K562 (cell line): Measurements from ENCODE around the gene ACAP2. TPM values are rescaled to one million over a fixed set of nuclear protein-coding genes. Genes with fewer than 3 reads are reported as not detected.

Experiments used
- ATAC-seq: fragments of 200-7000 bp; cut with Tn5 transposase; 3 replicates; pipeline ENCODE4 v1.9.1; 2020; ENCODE audit warnings: moderate library complexity
- BruUV-seq: library from RNA; stranded (reverse); fragments of 400-500 nt; replicated peaks from 2 replicates; lab custom pipeline; 2021; lab: Mats Ljungman, UMichigan
- CTCF ChIA-PET: fragments of 300-600 bp; formaldehyde crosslinking; extraction: SDS; loops from one replicate; lab custom pipeline; 2021; ENCODE audit warnings: low intra/inter-chr PET ratio; lab: Yijun Ruan, JAX
- POLR2A ChIA-PET: fragments of 300-600, 350-650 bp; sonication (Branson Sonifier 250); formaldehyde crosslinking; extraction: SDS; loops from one replicate; lab custom pipeline; 2021; ENCODE audit warnings: antibody characterized with exemption, inconsistent platforms; lab: Yijun Ruan, JAX
- DNase-seq, 4 experiments: peaks; one replicate each; pipeline versions ENCODE4 v3.0.0 to v3.0.0-alpha.2; 2011 to 2018; ENCODE audit warnings: low spot score in 3 of 4, mixed read lengths in 3 of 4; ENCODE audit errors: extremely low read depth in 1 of 4
- FAIRE-seq: peaks from 2 replicates; lab custom pipeline; 2011; peaks lifted over from hg19 to GRCh38; lab: Jason Lieb, UNC
- H2AFZ ChIP-seq: 2 replicates; pipeline ENCODE4 v1.6.0; 2011; ENCODE audit warnings: low read depth, low read length, control low read depth, inconsistent platforms
- H3K27ac ChIP-seq: fragments of 200-600 bp; 3 replicates; pipeline ENCODE4 v1.8.0; 2011; ENCODE audit warnings: low read depth, mild to moderate bottlenecking, control low read depth, inconsistent platforms, low read length, moderate library complexity, mixed read lengths; ENCODE audit errors: extremely low read depth
- H3K27me3 ChIP-seq, 2 experiments: fragments of 300-600 bp in 1 of 2; 2 replicates in 1 of 2; 3 replicates in 1 of 2; pipeline versions ENCODE4 v1.6.0 to v1.8.0; 2011; ENCODE audit warnings: inconsistent platforms in 2 of 2, low read length in 2 of 2, mild to moderate bottlenecking in 1 of 2, mixed read lengths in 1 of 2, moderate library complexity in 1 of 2; ENCODE audit not compliant: control insufficient read depth in 2 of 2, insufficient read depth in 2 of 2
- H3K36me3 ChIP-seq: fragments of 300-600 bp; 3 replicates; pipeline ENCODE4 v1.8.0; 2011; ENCODE audit warnings: mild to moderate bottlenecking, low read length, inconsistent platforms; ENCODE audit not compliant: control insufficient read depth, insufficient read depth
- H3K4me1 ChIP-seq, 2 experiments: fragments of 200-600 bp in 1 of 2; replicated peaks in 1 of 2; 2 replicates in 1 of 2; 3 replicates in 1 of 2; pipeline versions ENCODE4 v1.5.1 to v1.8.0; 2011; ENCODE audit warnings: inconsistent platforms in 2 of 2, low read length in 2 of 2, mild to moderate bottlenecking in 1 of 2, mixed read lengths in 1 of 2, moderate library complexity in 1 of 2; ENCODE audit not compliant: control insufficient read depth in 2 of 2, insufficient read depth in 2 of 2
- H3K4me2 ChIP-seq: 2 replicates; pipeline ENCODE4 v1.6.1; 2011; ENCODE audit warnings: low read length, control low read depth, inconsistent platforms, mixed read lengths; ENCODE audit not compliant: insufficient read depth
- H3K4me3 ChIP-seq: fragments of 200-600 bp; sonication (generic), shearing (Covaris generic); 2 replicates; pipeline ENCODE4 v1.5.1; 2016; ENCODE audit warnings: control low read depth, inconsistent platforms
- H3K79me2 ChIP-seq: fragments of 200-600 bp; 3 replicates; pipeline ENCODE4 v1.8.0; 2011; ENCODE audit warnings: low read length, inconsistent platforms; ENCODE audit not compliant: control insufficient read depth, insufficient read depth
- H3K9ac ChIP-seq, 2 experiments: 2 replicates each; pipeline versions ENCODE4 v1.6.0 to v1.6.1; 2011; ENCODE audit warnings: low read depth in 2 of 2, low read length in 2 of 2, control low read depth in 1 of 2, inconsistent platforms in 1 of 2, mild to moderate bottlenecking in 1 of 2, mixed read lengths in 1 of 2; ENCODE audit not compliant: insufficient read depth in 1 of 2
- H3K9me1 ChIP-seq: one replicate; pipeline ENCODE4 v1.6.0; 2011; ENCODE audit warnings: inconsistent platforms, mild to moderate bottlenecking, low read length, moderate library complexity; ENCODE audit not compliant: control insufficient read depth, insufficient read depth
- H3K9me3 ChIP-seq: replicated peaks from 2 replicates; pipeline ENCODE4 v1.5.1; 2011; ENCODE audit warnings: low read depth, low read length, inconsistent platforms; ENCODE audit not compliant: control insufficient read depth, insufficient read depth
- H4K20me1 ChIP-seq: replicated peaks from 2 replicates; pipeline ENCODE4 v1.6.1; 2011; ENCODE audit warnings: low read length, inconsistent platforms, mixed read lengths; ENCODE audit not compliant: control insufficient read depth, insufficient read depth
- CBX3 ChIP-seq, 2 experiments: IDR thresholded peaks; 1 replicate in 1 of 2; 2 replicates in 1 of 2; pipeline ENCODE4 v1.6.1; 2012; ENCODE audit warnings: inconsistent platforms in 2 of 2, low read length in 2 of 2, borderline replicate concordance in 1 of 2, control low read depth in 1 of 2
- FUS ChIP-seq: fragments of 200-400 bp; formaldehyde crosslinking; optimal IDR thresholded peaks from 2 replicates; pipeline ENCODE3; 2017; ENCODE audit warnings: low read depth, low read length
- POLR2H ChIP-seq: IDR thresholded peaks from 2 replicates; pipeline ENCODE4 v1.6.1; 2016; ENCODE audit warnings: missing genetic modification characterization, low read depth, mild to moderate bottlenecking, control low read depth, missing compliant biosample characterization, moderate library complexity
- RBM15 ChIP-seq: fragments of 200-400 bp; formaldehyde crosslinking; IDR thresholded peaks from 2 replicates; pipeline ENCODE4 v1.6.1; 2018; ENCODE audit warnings: mild to moderate bottlenecking, low read length, moderate library complexity; ENCODE audit not compliant: insufficient read depth
- TAF7 ChIP-seq: fragments of 450-650 bp; IDR thresholded peaks from 2 replicates; pipeline ENCODE4 v1.6.1; 2016; ENCODE audit warnings: missing genetic modification characterization, missing compliant biosample characterization
- ZNF77 ChIP-seq: fragments of 250-450 bp; sonication (Bioruptor Pico); IDR thresholded peaks from 2 replicates; pipeline ENCODE4 v1.5.0; 2020
- WGBS: fragments of 100-300 bp; shearing (Covaris generic); methylation state at CpG from one replicate; pipeline ENCODE4 v1.1.6; 2016; ENCODE audit warnings: low coverage, mixed read lengths; ENCODE audit not compliant: insufficient coverage; ENCODE audit errors: missing lambda C conversion rate; 5-methylcytosine and 5-hydroxymethylcytosine counted together
- in situ Hi-C: fragments of 300-500 bp; cut with MboI; formaldehyde crosslinking; loops from 4 replicates; pipeline ENCODE4 v1.15.0; 2018; ENCODE audit warnings: inconsistent platforms, mixed read lengths
- intact Hi-C: fragments of 100-400 bp; cut with micrococcal nuclease; formaldehyde crosslinking; loops from 2 replicates; pipeline ENCODE4 v1.14.2; 2022
- polyA plus RNA-seq, 8 experiments: library from polyadenylated mRNA; depleted of rRNA in 4 of 8; stranded (reverse) in 5 of 8; unstranded in 3 of 8; fragments of >200 nt; fragmentation: Nextera tagmentation in 2 of 8; fragmentation: Illumina TruSeq in 1 of 8; extraction: Ambion mirVana in 2 of 8; extraction: Trizol in 1 of 8; gene quantifications; 2 replicates each; pipeline versions ENCODE4 v1.2.1 to v1.2.3, GENCODE V29; 2011 to 2014; ENCODE audit warnings: inconsistent platforms in 1 of 8, missing spikeins in 1 of 8
- total RNA-seq, 7 experiments: library from RNA; depleted of rRNA in 6 of 7; stranded (reverse); fragments of >200 nt in 6 of 7; fragmentation: Illumina TruSeq in 2 of 7; extraction: Trizol in 2 of 7; gene quantifications; 2 replicates each; pipeline versions ENCODE4 v1.2.1 to v1.2.3, GENCODE V29; 2011 to 2021; ENCODE audit warnings: low replicate concordance in 1 of 7
- TF ChIP-seq, protein P1 (sequence below), 2 experiments: fragments of 150-350 bp in 1 of 2; IDR thresholded peaks; 2 replicates each; pipeline ENCODE4 v1.6.1; 2012 to 2016; ENCODE audit warnings: low read depth in 2 of 2, low read length in 2 of 2, mild to moderate bottlenecking in 1 of 2, moderate library complexity in 1 of 2
- TF ChIP-seq, protein P2 (sequence below): fragments of 250-450 bp; sonication (Bioruptor Pico); IDR thresholded peaks from 2 replicates; pipeline ENCODE4 v1.4.0; 2020; ENCODE audit warnings: mild to moderate bottlenecking, moderate library complexity

ACAP2 gene
- total and polyA plus RNA-seq, 9 of the 15 experiments (the other 6 are each of a cell fraction or from before 2014, with no cell fraction given) = 10.6 to 52.7 (median 34.4) TPM

DNA sequence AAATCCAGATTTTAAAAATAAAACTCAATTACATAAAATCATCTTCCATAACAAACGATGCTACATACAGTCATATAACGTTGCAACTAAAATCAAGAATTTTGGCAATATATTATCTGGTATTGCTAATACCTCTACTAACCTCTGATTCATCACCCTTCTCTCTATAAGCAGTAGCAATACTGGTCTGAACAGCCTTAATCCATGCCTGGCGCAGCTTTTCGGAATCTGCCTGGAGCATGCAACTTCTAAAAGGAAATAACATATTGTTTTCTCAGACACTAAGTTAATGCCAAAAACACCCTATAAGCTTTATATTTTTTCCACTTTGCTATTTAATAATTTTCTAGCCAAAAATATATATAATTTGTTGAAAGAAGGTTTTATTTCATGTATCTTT lies 136.5 kb downstream of the ACAP2 start:
- ATAC-seq (no peak), FAIRE-seq (no peak), DNase-seq (no peak)
- intact Hi-C loops (loop anchor here (5.0 kb wide), 1 partner anchor 76 kb away; no protein-coding TSS in a partner anchor), in situ Hi-C loops (no loop called here)
- no peak overlapping the region for H3K4me2 ChIP-seq
- no peaks in the 10 kb centered on the region for H4K20me1 ChIP-seq
- ChIA-PET POLR2A (no interaction called here), CTCF (interaction anchor here (0.6 kb wide), 1 partner anchor 36 kb away, joined by 3 read pairs; no protein-coding TSS in a partner anchor)
- H3K9me3 ChIP-seq = no peaks in the 10 kb centered on the region
- no peak overlapping the region for H3K4me3 ChIP-seq
- peaks cover 24% of the 10 kb centered on the region; the same call in 2 of the 3 replicates for H3K36me3 ChIP-seq
- TF ChIP-seq, protein P1, sequence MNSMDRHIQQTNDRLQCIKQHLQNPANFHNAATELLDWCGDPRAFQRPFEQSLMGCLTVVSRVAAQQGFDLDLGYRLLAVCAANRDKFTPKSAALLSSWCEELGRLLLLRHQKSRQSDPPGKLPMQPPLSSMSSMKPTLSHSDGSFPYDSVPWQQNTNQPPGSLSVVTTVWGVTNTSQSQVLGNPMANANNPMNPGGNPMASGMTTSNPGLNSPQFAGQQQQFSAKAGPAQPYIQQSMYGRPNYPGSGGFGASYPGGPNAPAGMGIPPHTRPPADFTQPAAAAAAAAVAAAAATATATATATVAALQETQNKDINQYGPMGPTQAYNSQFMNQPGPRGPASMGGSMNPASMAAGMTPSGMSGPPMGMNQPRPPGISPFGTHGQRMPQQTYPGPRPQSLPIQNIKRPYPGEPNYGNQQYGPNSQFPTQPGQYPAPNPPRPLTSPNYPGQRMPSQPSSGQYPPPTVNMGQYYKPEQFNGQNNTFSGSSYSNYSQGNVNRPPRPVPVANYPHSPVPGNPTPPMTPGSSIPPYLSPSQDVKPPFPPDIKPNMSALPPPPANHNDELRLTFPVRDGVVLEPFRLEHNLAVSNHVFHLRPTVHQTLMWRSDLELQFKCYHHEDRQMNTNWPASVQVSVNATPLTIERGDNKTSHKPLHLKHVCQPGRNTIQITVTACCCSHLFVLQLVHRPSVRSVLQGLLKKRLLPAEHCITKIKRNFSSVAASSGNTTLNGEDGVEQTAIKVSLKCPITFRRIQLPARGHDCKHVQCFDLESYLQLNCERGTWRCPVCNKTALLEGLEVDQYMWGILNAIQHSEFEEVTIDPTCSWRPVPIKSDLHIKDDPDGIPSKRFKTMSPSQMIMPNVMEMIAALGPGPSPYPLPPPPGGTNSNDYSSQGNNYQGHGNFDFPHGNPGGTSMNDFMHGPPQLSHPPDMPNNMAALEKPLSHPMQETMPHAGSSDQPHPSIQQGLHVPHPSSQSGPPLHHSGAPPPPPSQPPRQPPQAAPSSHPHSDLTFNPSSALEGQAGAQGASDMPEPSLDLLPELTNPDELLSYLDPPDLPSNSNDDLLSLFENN (IDR thresholded peaks at IDR 0.05; ENCODE audit: low read depth in 2 of 2, low read length in 2 of 2) = no peak
- TF ChIP-seq FUS = no peak
- TF ChIP-seq, protein P2, sequence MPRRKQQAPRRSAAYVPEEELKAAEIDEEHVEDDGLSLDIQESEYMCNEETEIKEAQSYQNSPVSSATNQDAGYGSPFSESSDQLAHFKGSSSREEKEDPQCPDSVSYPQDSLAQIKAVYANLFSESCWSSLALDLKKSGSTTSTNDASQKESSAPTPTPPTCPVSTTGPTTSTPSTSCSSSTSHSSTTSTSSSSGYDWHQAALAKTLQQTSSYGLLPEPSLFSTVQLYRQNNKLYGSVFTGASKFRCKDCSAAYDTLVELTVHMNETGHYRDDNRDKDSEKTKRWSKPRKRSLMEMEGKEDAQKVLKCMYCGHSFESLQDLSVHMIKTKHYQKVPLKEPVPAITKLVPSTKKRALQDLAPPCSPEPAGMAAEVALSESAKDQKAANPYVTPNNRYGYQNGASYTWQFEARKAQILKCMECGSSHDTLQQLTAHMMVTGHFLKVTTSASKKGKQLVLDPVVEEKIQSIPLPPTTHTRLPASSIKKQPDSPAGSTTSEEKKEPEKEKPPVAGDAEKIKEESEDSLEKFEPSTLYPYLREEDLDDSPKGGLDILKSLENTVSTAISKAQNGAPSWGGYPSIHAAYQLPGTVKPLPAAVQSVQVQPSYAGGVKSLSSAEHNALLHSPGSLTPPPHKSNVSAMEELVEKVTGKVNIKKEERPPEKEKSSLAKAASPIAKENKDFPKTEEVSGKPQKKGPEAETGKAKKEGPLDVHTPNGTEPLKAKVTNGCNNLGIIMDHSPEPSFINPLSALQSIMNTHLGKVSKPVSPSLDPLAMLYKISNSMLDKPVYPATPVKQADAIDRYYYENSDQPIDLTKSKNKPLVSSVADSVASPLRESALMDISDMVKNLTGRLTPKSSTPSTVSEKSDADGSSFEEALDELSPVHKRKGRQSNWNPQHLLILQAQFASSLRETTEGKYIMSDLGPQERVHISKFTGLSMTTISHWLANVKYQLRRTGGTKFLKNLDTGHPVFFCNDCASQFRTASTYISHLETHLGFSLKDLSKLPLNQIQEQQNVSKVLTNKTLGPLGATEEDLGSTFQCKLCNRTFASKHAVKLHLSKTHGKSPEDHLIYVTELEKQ (CRISPR knock-in tag) = no peak
- TF ChIP-seq CBX3 (IDR thresholded peaks at IDR 0.05; ENCODE audit: borderline replicate concordance in 1 of 2, low read length in 2 of 2) = no peak
- TF ChIP-seq RBM15 = no peak
- TF ChIP-seq TAF7 (tag) = no peak
- TF ChIP-seq POLR2H = no peak
- no peak for TF ChIP-seq ZNF77 (CRISPR knock-in tag)
- H3K27me3 ChIP-seq = no peaks in the 10 kb centered on the region
- H3K9me1 ChIP-seq = no peaks in the 10 kb centered on the region
- H3K79me2 ChIP-seq = no peaks in the 10 kb centered on the region
- no peaks in the 10 kb centered on the region for H3K4me1 ChIP-seq
- no peak overlapping the region for H3K9ac ChIP-seq
- no TSS peak for BruUV-seq
- no peak overlapping the region for H3K27ac ChIP-seq
- no peak overlapping the region for H2AFZ ChIP-seq
- 93% methylated on average over 4 of the region's 4 CpGs for WGBS
